Gastroesophageal sphincter (tissue), 4 donors: Measurements from ENCODE around the gene SLC5A6. TPM values are rescaled to one million over a fixed set of nuclear protein-coding genes. Genes with fewer than 3 reads are reported as not detected.

Experiments used
- ATAC-seq: fragments of 150-250 bp; one replicate; pipeline ENCODE4 v1.9.1; 2016; ENCODE audit warnings: mild to moderate bottlenecking, moderate library complexity
- H3K27ac ChIP-seq, 4 donors: fragments of 200-600 bp; sonication (generic) in 3 of 4; 1 replicate in 3 of 4; 2 replicates in 1 of 4; pipeline ENCODE4 v1.5.1; 2016 to 2019
- H3K27me3 ChIP-seq: fragments of 200-600 bp; sonication (generic); one replicate; pipeline ENCODE4 v1.5.1; 2019
- H3K36me3 ChIP-seq, 2 donors: fragments of 200-600 bp; sonication (generic); one replicate each; pipeline ENCODE4 v1.5.1; 2019; ENCODE audit warnings: control low read depth in 1 of 2
- H3K4me1 ChIP-seq, 3 donors: fragments of 200-600 bp; sonication (generic); 1 replicate in 2 of 3; 2 replicates in 1 of 3; pipeline ENCODE4 v1.5.1; 2016 to 2019; ENCODE audit warnings: control low read depth in 2 of 3
- H3K4me3 ChIP-seq, 2 donors: fragments of 200-600 bp; sonication (generic); one replicate each; pipeline ENCODE4 v1.5.1; 2019; ENCODE audit warnings: mild to moderate bottlenecking in 1 of 2, moderate library complexity in 1 of 2
- H3K9me3 ChIP-seq, 3 donors: fragments of 200-600 bp; sonication (generic); one replicate each; pipeline ENCODE4 v1.5.1; 2017 to 2019; ENCODE audit warnings: control low read depth in 2 of 3
- EP300 ChIP-seq: sonication (generic); formaldehyde crosslinking; IDR thresholded peaks from one replicate; pipeline ENCODE4 v1.6.1; 2017; ENCODE audit warnings: antibody characterized with exemption, mild to moderate bottlenecking
- POLR2A ChIP-seq, 2 donors: fragments of 450-650 bp; IDR thresholded peaks; one replicate each; pipeline ENCODE4 v1.6.1; 2017; ENCODE audit warnings: antibody characterized with exemption in 2 of 2, mild to moderate bottlenecking in 2 of 2, moderate library complexity in 1 of 2
- POLR2AphosphoS5 ChIP-seq: sonication (generic); formaldehyde crosslinking; IDR thresholded peaks from one replicate; pipeline ENCODE4 v1.6.1; 2017; ENCODE audit warnings: antibody characterized with exemption
- WGBS, 2 donors: methylation state at CpG; one replicate each; pipeline ENCODE4 v1.1.5; 2018; ENCODE audit warnings: low coverage in 1 of 2; 5-methylcytosine and 5-hydroxymethylcytosine counted together
- total RNA-seq, 4 donors: library from RNA; depleted of rRNA; stranded (reverse); fragments of >200 nt; gene quantifications; one replicate each; pipeline ENCODE4 v1.1.0, GENCODE V29; 2016
- TF ChIP-seq, protein P1 (sequence below), 4 experiments: fragments of 200-600 bp in 2 of 4; fragments of 450-650 bp in 2 of 4; sonication (generic) in 1 of 4; IDR thresholded peaks; one replicate each; pipeline ENCODE4 v1.5.1; 2017 to 2019; ENCODE audit warnings: antibody characterized with exemption in 4 of 4, mild to moderate bottlenecking in 2 of 4, moderate library complexity in 2 of 4

The SLC5A6 gene
- total RNA-seq, 4 donors from 2014 or later, result 8.3 to 16.8 (median 13.5) TPM

DNA sequence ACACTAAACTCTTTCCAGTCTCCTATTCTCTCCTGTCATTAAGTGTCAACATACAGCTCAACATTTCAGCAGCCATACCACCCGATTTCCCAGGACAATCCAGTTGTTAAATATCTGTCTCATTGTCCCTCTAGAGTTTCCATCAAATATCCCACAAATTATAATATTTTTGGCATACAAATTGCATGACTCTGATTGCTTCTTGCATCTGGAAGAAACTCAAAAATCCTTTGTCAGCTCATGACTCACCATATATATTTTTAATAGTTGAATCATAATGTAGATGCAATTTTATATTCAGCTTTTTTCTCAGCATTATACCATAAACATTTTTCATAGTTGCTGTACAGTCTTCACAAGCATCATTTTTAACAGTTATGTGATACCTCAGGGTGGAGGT is 43.6 kb upstream of the SLC5A6 start:
- WGBS, 2 donors, result 38 to 41% methylated on average over 1 of the region's 1 CpG
- Histone ChIP-seq H3K9me3 (no peaks in the 10 kb centered on the region), H3K4me1 (no peaks in the 10 kb centered on the region), H3K27me3 (peaks cover 96% of the 10 kb centered on the region), H3K36me3 (no peaks in the 10 kb centered on the region), H3K4me3 (no peak overlapping the region), H3K27ac (no peak overlapping the region)
- TF ChIP-seq POLR2AphosphoS5 (no peak), EP300 (no peak), POLR2A (IDR thresholded peaks at IDR 0.05) (no peak)
- TF ChIP-seq, protein P1, sequence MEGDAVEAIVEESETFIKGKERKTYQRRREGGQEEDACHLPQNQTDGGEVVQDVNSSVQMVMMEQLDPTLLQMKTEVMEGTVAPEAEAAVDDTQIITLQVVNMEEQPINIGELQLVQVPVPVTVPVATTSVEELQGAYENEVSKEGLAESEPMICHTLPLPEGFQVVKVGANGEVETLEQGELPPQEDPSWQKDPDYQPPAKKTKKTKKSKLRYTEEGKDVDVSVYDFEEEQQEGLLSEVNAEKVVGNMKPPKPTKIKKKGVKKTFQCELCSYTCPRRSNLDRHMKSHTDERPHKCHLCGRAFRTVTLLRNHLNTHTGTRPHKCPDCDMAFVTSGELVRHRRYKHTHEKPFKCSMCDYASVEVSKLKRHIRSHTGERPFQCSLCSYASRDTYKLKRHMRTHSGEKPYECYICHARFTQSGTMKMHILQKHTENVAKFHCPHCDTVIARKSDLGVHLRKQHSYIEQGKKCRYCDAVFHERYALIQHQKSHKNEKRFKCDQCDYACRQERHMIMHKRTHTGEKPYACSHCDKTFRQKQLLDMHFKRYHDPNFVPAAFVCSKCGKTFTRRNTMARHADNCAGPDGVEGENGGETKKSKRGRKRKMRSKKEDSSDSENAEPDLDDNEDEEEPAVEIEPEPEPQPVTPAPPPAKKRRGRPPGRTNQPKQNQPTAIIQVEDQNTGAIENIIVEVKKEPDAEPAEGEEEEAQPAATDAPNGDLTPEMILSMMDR (IDR thresholded peaks at IDR 0.05), result no peak
- no peak for ATAC-seq

DNA sequence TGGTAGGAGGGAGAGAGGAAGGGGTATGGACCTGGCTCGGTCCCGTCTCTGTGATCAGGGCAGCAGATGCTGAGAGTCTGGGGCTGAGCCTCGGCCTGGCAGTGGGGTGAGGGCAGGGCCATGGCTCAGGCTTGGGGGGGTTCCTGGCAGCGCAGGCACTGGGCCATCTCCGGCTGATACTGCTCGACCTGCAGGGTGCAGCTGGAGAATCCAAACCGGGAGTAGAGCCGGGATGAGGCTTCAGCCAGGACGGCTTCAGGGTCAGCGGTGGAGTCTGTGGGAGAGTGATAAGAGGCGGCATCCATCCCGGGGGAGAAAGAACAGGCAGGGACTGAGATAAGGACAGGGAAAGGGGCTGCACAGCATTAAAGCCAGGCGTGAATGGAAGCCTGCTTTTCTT is 43.1 kb upstream of the SLC5A6 start:
- TF ChIP-seq POLR2A (IDR thresholded peaks at IDR 0.05) (no peak), EP300 (no peak), POLR2AphosphoS5 (no peak)
- TF ChIP-seq, protein P1 (IDR thresholded peaks at IDR 0.05), result no peak
- Histone ChIP-seq H3K4me1 (no peaks in the 10 kb centered on the region), H3K27ac (no peak overlapping the region), H3K9me3 (no peaks in the 10 kb centered on the region), H3K27me3 (peaks cover 96% of the 10 kb centered on the region), H3K4me3 (no peak overlapping the region), H3K36me3 (no peaks in the 10 kb centered on the region)
- no peak for ATAC-seq
- 15 to 27% methylated on average over 7 to 10 of the region's 13 CpGs for WGBS, 2 donors

DNA sequence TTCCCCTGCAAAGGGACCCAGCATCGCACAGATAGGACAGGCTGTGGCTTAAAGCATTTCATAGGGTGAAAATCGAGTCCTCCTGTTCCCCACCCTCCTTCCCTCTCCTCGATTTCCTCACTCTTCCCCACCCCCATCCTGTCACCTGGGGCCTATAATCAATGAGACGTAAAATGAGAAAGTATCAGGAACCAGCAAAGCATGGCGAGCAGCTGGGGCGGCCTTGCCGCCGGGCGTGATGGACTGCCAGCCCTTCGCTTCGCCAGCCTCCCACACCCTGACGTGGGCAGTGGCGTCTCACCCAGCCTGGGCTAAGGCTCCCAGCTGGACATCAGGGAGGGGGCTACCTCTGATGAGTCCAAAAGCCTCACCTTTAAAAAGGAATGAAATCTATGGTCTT is 39.7 kb upstream of the SLC5A6 start:
- no peak for ATAC-seq
- peaks cover 79% of the 10 kb centered on the region for H3K27me3 ChIP-seq
- no peaks in the 10 kb centered on the region for H3K4me1 ChIP-seq
- no CpG with 5 or more reads among the region's 13 CpGs for WGBS, 2 donors
- TF ChIP-seq, protein P1 (IDR thresholded peaks at IDR 0.05), result no peak
- no peak for TF ChIP-seq POLR2AphosphoS5
- no peak for TF ChIP-seq POLR2A (IDR thresholded peaks at IDR 0.05)
- no peak for TF ChIP-seq EP300
- no peaks in the 10 kb centered on the region for H3K9me3 ChIP-seq
- no peak overlapping the region for H3K27ac ChIP-seq
- no peak overlapping the region for H3K4me3 ChIP-seq
- no peaks in the 10 kb centered on the region for H3K36me3 ChIP-seq

DNA sequence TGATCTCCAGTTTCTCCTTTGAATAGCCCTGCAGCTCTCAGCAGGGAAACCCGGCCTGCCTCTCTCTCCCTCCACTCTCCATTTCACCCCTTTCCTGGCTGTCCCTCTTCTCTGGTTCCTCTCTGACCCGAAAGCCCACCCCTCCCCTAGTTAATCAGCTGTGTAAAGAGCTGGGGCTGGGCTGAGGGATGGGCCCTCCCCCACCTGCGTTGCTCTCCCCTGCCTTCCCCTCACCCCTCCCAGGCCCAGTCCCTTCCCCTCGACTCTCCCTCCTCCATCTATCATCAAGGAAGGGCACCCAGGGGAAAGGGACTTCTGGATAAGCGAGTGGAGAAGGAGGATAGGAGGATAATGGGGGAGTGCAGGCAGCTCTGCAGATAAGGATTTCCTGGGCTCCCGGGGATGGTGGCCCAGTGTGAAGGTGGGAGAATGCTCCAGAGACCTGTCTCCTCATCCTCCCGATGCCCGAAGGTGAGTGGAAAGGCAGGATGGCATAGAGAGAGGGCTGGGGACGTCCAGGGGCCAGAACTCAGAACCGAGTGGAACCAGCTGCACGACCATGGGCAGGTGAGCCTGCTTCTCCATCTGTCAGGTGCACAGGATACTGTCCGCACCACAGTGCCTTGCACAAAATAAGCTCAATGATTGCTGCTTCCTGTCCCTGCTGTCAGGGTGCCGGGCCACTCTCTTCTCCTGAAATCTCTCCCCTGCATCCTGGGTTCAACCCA is 38.7 kb upstream of the SLC5A6 start:
- no peak overlapping the region for H3K4me3 ChIP-seq
- TF ChIP-seq POLR2AphosphoS5, result no peak
- TF ChIP-seq, protein P1 (IDR thresholded peaks at IDR 0.05), result no peak
- no peak for TF ChIP-seq EP300
- TF ChIP-seq POLR2A (IDR thresholded peaks at IDR 0.05), result no peak
- peaks cover 70% of the 10 kb centered on the region for H3K27me3 ChIP-seq

More for the DNA sequence above, 38.7 kb upstream of the SLC5A6 start:
- no peak for ATAC-seq
- no peak overlapping the region for H3K27ac ChIP-seq
- no peaks in the 10 kb centered on the region for H3K4me1 ChIP-seq
- H3K36me3 ChIP-seq, result no peaks in the 10 kb centered on the region
- no peaks in the 10 kb centered on the region for H3K9me3 ChIP-seq
- 57% methylated on average over 7 of the region's 13 CpGs; no CpG with 5 or more reads in 1 of the 2 donors for WGBS, 2 donors
